ENCODE results near the gene LRRC4B. TPM values are rescaled to one million over a fixed set of nuclear protein-coding genes. Genes with fewer than 3 reads are reported as not detected.

LRRC4B gene, protein sequence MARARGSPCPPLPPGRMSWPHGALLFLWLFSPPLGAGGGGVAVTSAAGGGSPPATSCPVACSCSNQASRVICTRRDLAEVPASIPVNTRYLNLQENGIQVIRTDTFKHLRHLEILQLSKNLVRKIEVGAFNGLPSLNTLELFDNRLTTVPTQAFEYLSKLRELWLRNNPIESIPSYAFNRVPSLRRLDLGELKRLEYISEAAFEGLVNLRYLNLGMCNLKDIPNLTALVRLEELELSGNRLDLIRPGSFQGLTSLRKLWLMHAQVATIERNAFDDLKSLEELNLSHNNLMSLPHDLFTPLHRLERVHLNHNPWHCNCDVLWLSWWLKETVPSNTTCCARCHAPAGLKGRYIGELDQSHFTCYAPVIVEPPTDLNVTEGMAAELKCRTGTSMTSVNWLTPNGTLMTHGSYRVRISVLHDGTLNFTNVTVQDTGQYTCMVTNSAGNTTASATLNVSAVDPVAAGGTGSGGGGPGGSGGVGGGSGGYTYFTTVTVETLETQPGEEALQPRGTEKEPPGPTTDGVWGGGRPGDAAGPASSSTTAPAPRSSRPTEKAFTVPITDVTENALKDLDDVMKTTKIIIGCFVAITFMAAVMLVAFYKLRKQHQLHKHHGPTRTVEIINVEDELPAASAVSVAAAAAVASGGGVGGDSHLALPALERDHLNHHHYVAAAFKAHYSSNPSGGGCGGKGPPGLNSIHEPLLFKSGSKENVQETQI
- total RNA-seq (2022; extraction: Qiagen RNA extraction; ENCODE audit: low read depth), result 0.34 to 0.69 TPM (median 0.47 TPM) in 5 replicates

DNA sequence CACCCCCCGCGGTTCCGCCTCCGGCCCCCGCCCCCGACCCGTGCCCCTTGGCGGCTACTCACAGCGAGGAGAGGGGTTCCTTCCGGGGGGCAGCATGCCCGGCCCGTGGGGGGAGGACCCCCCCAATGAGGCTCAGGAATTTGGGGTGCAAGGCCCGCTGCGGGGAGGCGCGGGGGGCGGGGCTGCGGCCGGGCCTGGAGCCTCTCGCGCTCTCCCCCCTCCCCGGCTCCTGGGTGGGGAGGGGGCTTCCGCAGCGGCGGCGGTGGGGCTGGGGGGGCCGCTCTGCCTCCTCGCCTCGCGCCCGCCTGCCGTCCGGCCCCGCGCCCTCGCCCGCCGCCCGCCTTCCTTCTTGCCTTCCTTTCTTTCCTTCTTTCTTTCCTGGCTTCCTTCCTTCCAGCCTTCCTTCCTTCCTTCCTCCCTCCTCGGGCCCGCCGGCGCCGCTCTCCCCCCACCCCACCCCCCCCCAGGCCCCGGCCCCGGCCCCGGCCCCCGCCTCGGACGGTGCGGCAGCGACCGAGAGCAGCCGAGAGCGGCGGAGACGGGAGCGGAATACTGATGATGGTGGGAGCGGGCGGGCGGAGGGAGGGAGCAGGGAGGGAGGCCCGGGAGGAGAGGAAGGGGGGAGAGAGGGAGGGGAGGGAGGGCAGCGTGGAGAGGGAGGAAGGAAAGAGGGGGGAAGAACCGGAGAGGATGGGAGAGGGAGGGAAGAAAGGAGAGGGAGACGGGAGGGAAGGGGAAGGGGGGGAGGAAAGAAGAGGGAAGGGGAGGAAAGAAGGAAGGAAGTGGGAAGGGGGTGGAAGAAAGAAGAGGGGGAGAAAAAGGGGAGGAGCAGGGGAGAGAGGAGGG lies at the start of gene LRRC4B:
TSS of gene LRRC4B (minus strand) at position 554 of the 846 bp plus-strand sequence. CDS start 19,597 bp downstream, outside the sequence.

DNA sequence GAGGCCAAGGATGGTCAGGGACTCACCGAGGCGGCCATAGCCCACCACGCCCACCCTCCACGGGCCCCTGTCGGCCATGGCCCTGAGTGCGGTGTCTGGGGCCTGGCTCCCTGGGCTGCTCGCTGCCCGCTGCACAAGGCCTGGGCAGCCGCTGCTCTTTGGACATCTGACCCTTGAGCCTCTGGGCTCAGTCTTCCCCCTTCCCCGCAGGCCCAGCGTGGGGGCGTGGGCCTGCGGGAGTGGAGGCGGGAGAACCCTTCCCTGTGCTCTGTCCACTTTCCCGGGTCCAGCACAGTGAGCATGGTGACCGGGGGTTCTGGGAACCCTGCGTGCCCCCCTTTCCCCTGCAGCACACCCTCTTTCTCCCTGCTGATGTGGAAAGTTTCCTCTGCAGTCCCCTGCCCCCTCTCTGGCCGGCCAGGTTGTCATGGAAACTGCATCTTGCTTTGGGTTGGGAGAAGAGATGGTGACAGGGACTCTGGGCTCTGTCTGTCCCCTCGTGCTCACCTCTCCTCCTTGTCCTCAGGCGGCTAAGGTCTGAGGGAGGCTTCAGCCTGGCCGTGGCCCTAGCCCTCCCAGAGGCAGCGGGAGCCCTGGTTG lies 54.4 kb downstream of the LRRC4B start, which contains the start of gene ASPDH:
TSS of gene ASPDH (minus strand) at position 168 of the 600 bp plus-strand sequence. CDS start at position 78, 90 bp downstream.

DNA sequence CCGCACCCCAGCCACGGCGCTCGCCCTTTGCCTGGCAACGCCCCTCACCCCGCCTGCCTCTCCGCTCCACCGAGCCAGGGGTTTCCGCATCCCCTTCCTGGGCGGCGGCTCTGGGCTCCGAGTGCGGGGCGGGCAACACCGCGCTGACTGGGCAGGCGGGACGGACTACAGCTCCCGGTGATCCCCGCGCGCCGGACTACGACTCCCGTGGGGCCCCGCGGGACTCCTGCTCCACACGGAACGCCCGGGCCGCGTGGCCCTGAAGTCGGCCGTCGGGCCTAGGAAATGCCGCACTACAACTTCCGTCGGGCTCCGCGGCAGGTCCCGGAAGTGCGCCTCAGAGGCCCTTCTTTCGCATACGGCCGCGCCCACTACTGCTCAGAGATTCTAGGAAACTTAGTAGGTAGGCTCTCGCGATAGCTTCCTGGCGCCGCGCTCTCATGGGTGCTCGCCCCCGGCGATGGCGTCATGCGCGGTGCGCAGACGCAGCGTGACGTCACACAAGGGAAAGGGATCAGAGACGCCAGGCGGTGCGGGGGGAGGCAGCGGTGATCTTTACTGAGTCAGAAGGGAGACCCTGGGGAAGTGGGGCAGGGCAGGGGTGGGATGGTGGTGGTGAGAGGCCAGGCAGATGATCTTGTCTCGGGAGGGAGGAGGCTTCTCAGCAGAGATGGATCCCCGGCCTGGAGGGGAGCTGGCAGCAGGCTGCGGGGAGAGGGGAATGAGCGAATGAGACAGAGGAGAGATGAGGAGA lies 57.0 kb downstream of the LRRC4B start, which contains the start of gene JOSD2:
TSS of gene JOSD2 (minus strand) at position 123 of the 754 bp plus-strand sequence. CDS start 760 bp downstream, outside the sequence.

DNA sequence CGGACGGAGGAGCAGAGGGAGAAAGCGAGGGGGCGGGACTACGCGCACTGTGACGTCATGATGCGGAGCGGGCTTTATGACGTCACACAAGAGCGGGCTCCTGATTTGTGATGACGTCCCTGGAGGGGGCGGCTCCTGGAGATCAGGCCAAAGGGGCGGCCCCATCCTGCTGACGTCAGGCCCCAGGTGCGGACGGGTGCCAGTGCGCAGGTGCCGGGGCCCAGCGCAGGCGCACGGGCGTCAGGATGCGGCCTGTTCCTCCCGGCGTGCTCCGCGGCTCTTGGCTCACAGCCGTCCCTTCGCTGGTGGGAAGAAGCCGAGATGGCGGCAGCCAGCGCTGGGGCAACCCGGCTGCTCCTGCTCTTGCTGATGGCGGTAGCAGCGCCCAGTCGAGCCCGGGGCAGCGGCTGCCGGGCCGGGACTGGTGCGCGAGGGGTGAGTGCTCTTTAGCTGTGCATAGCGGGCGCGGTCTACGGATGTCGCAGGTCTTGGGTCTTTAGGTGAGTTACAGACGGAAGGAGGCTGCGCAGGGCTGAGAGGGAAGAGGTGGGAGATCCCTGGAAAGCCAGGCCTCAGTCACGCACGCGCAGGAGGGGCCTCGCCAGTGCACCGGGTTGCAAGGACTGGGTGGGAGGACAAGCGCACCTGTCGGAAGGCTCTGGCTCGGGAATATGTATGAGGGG lies 91.9 kb downstream of the LRRC4B start, which contains the start of the genes EMC10 and GARIN5A:
TSS of gene EMC10 (plus strand) at position 284 of the 683 bp plus-strand sequence. CDS start at position 322, 38 bp downstream.
TSS of gene GARIN5A (minus strand) at position 625 of the 683 bp plus-strand sequence. CDS start at position 165, 460 bp downstream.

Other genes starting within 250 kb of the LRRC4B start
- 1.0 to 1.5 TPM (median 1.2 TPM) in 5 replicates for gene KCNC3, start 239.1 kb downstream of the LRRC4B start, total RNA-seq (2022; extraction: Qiagen RNA extraction; ENCODE audit: low read depth)
- 0.71 to 1.3 TPM (median 0.94 TPM) in 5 replicates for gene NAPSA, start 202.8 kb downstream of the LRRC4B start, total RNA-seq (2022; extraction: Qiagen RNA extraction; ENCODE audit: low read depth)
- 56.2 to 87.1 TPM (median 77.9 TPM) in 5 replicates for gene NR1H2, start 192.0 kb downstream of the LRRC4B start, total RNA-seq (2022; extraction: Qiagen RNA extraction; ENCODE audit: low read depth)
- gene POLD1, start 184.1 kb downstream of the LRRC4B start, total RNA-seq (2022; extraction: Qiagen RNA extraction; ENCODE audit: low read depth), result 50.1 to 85.6 TPM (median 81.0 TPM) in 5 replicates
- 0.11 to 0.52 TPM (median 0.23 TPM) in 4 of 5 replicates, not detected in the other for gene SPIB, start 149.5 kb downstream of the LRRC4B start, total RNA-seq (2022; extraction: Qiagen RNA extraction; ENCODE audit: low read depth)
- gene MYBPC2, start 135.5 kb downstream of the LRRC4B start, total RNA-seq (2022; extraction: Qiagen RNA extraction; ENCODE audit: low read depth), result not detected in 5 replicates
- gene EMC10, start 91.9 kb downstream of the LRRC4B start, total RNA-seq (2022; extraction: Qiagen RNA extraction; ENCODE audit: low read depth), result 102 to 160 TPM (median 147 TPM) in 5 replicates
- gene GARIN5A, start 91.6 kb downstream of the LRRC4B start, total RNA-seq (2022; extraction: Qiagen RNA extraction; ENCODE audit: low read depth), result 1.8 to 2.2 TPM (median 1.9 TPM) in 5 replicates
- gene JOSD2, start 57.2 kb downstream of the LRRC4B start, total RNA-seq (2022; extraction: Qiagen RNA extraction; ENCODE audit: low read depth), result 54.8 to 89.3 TPM (median 79.2 TPM) in 5 replicates
- not detected in 5 replicates for gene ASPDH, start 54.5 kb downstream of the LRRC4B start, total RNA-seq (2022; extraction: Qiagen RNA extraction; ENCODE audit: low read depth)
- 0.22 to 0.83 TPM (median 0.58 TPM) in 5 replicates for gene SYT3, start 71.4 kb upstream of the LRRC4B start, total RNA-seq (2022; extraction: Qiagen RNA extraction; ENCODE audit: low read depth)
- gene C19orf81, start 81.0 kb upstream of the LRRC4B start, total RNA-seq (2022; extraction: Qiagen RNA extraction; ENCODE audit: low read depth), result 7.1 to 13.3 TPM (median 9.7 TPM) in 5 replicates
- gene SHANK1, start 151.4 kb upstream of the LRRC4B start, total RNA-seq (2022; extraction: Qiagen RNA extraction; ENCODE audit: low read depth), result 0.02 to 0.53 TPM (median 0.16 TPM) in 5 replicates
- gene CLEC11A, start 154.9 kb upstream of the LRRC4B start, total RNA-seq (2022; extraction: Qiagen RNA extraction; ENCODE audit: low read depth), result 5.8 to 11.0 TPM (median 8.2 TPM) in 5 replicates
- not detected in 5 replicates for gene GPR32, start 202.0 kb upstream of the LRRC4B start, total RNA-seq (2022; extraction: Qiagen RNA extraction; ENCODE audit: low read depth)
- gene ACP4, start 222.0 kb upstream of the LRRC4B start, total RNA-seq (2022; extraction: Qiagen RNA extraction; ENCODE audit: low read depth), result not detected in 5 replicates